ENCODE results near the gene TMC1.

DNA sequence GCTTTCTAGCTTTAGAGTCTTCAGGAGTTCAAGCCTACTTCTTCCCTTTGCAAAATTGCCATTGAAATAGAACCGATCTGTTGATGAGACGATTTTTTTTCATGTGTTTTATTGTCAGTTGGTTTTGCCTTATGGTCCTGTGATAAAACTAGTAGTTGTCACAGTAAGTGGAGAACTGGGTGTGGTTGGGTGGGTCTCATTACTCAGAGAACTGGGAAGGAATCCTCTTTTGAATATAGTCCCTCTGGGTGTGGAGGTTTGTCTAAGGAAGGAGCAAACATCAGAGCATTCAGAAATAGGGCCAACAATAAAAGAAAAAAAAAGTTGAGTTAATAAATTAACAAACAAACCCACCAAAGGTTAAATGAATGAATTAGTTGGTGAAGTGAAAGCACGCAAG lies 362.5 kb downstream of the TMC1 start:
- no peak for TF ChIP-seq GPN1 (CRISPR knock-in tag; IDR thresholded peaks at IDR 0.05; ENCODE audit: borderline replicate concordance)
- TF ChIP-seq ZNF414 (CRISPR knock-in tag; IDR thresholded peaks at IDR 0.05) = no peak
- no peak for TF ChIP-seq POLR2A (IDR thresholded peaks at IDR 0.05; ENCODE audit: insufficient read depth in 1 of 2, low read depth in 2 of 2, low read length in 2 of 2)
- TF ChIP-seq, protein P1, sequence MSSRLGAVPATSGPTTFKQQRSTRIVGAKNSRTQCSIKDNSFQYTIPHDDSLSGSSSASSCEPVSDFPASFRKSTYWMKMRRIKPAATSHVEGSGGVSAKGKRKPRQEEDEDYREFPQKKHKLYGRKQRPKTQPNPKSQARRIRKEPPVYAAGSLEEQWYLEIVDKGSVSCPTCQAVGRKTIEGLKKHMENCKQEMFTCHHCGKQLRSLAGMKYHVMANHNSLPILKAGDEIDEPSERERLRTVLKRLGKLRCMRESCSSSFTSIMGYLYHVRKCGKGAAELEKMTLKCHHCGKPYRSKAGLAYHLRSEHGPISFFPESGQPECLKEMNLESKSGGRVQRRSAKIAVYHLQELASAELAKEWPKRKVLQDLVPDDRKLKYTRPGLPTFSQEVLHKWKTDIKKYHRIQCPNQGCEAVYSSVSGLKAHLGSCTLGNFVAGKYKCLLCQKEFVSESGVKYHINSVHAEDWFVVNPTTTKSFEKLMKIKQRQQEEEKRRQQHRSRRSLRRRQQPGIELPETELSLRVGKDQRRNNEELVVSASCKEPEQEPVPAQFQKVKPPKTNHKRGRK (CRISPR knock-in tag; IDR thresholded peaks at IDR 0.05) = no peak
- no peak for TF ChIP-seq KAT8 (CRISPR knock-in tag; IDR thresholded peaks at IDR 0.05)
- no peak for TF ChIP-seq NR2F1 (CRISPR knock-in tag; IDR thresholded peaks at IDR 0.05)

Measured in HepG2 (cell line).